Retinal pigment epithelial cell (primary cell): ENCODE measurements around the gene TEF.

Experiments used
- DNase-seq: peaks from one replicate; pipeline ENCODE4 v3.0.0-alpha.2; 2010; ENCODE audit warnings: low read depth
- H3K4me3 ChIP-seq: 2 replicates; pipeline ENCODE4 v1.5.1; 2011; ENCODE audit warnings: mild to moderate bottlenecking, low read length, control low read depth, moderate library complexity
- CTCF ChIP-seq: conservative IDR thresholded peaks from 2 replicates; pipeline ENCODE4 v1.5.1; 2011; ENCODE audit warnings: low read depth, low read length, control low read depth, inconsistent platforms

The TEF gene

DNA sequence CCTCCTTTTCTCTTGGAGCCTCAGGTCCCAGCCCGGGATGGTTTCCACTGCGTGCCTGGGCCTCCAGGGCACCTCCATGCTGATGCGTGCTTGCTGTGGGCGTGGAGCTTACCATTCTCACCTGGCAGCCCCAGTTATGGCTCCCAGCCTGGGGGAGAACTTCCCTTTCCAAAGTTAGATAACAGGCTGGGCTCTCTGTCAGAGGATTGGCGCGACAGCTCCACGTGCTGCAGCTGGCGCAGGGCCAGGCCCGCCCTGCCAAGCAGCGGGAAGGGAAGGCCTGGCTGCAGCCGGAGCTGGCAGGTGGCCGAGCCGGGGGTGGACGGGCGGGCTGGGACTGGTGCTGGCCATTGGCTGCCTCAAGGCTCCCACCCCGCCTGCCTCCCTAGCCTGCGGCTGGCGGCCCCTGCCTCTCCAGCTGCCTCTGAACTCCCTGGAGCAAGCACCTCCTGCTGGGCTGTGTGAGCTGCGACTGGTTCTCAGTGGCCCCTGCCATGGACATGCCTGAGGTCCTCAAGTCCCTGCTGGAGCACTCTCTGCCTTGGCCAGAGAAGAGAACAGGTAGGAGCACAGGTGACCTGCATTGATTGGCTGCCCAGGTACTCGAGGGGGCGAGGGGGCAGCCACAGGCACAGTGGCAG lies 14.6 kb upstream of the TEF start:
- peak overlapping the region; percentile 47 for H3K4me3 ChIP-seq
- TF ChIP-seq CTCF, result peak; percentile 58
- DNase-seq, result peak; percentile 89

DNA sequence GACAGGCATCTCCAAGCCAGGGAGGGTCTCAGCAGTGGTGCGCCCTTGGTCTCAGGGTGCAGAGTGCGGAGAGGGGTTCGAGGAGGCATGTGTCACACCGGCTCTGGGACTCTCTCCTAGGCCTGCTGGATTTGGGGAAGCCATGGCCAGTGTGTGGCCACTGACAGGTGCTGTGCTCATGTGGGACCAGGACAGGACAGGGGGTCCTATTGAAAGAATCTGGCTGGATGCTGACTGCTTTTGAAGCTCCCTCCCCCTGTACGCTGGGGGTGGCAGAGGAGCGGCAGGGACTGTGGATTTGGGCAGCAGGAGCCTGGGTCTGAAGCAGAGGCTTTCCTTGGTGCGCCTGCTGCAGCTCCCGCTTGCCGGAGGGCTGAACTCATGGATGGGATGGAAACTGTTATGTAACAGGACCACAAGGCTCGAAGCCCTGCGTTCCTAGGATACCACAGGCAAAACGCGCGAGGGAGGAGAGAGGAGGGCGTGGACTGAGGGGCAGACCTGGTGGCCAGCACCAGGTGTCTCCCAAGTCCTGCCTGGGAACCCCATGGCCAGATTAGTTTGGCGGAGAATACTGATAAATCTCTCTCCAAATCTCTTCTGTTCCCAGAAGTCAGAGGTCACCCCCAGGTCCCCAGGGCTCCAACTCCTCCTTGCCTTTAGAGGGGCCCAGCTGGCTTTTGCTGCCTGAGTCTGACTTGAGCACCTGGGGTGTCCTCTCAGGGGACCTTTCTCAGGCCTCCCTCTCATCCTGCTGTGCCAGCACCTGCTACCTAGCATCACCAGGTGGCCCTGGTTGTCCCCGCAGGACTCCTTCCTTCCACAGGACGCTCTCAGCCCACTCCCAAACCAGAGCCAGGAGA lies 13.8 kb upstream of the TEF start:
- H3K4me3 ChIP-seq, result peak overlapping the region; percentile 47
- no peak for TF ChIP-seq CTCF
- peak; percentile 35 for DNase-seq

DNA sequence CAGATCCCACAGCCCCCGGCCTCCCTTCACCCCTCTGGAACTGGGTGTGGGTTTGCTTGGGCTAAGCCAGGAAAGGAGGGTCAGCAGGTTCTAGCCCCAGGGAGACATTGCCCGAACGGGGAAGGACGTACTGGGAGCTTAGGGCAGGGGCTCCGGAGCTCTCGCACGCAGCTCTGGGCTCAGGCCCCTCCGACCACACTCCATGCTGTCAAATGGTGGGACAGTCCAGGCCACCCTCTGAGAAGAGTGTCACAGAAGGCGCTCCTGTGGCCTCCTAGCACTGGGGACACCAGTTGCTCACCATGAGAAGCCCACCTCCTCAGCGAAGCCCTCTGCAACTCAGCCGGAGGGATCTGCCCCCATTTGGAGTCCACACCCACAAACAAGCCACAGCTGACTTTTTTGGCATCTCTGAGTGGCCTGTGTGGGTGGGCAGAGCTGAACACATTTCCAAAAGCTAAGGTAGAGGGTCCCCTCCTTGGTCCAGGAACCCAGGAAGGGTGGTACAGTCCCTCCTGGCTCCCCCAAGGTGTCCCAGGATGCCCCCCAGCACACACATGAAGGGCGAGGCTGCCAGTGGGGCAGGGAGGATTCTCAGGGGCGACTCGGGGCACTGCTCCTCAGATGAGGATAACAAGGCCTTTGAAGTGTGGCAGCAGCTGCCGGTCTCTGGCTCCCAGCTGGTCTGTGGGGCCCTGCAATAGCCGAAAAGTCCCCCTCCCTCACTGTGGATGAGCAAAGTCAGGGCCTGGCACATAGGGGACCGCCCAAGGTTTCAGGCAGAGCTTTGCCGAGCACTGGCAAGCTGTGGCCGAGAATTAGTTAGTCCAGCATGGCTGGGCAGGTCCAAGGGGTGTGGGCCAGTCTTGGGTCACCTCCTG lies 13.0 kb upstream of the TEF start:
- H3K4me3 ChIP-seq, result peak overlapping the region; percentile 47
- no peak for TF ChIP-seq CTCF
- no peak for DNase-seq

DNA sequence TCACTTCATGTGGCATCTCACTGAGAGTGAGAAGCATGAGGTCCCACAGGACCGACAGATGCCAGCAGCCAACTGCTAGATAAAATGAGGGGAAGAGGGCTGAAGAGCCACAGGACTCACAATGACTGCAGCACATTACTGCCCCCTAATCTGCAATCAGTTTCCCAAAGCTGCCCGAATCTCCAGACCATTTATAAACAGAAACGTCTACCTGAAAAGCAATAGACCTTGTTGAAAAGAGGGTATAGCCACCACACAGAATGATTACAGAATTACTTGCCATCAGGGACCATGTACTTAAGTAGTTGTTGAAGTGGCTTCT lies 12.4 kb upstream of the TEF start:
- DNase-seq, result no peak
- TF ChIP-seq CTCF, result no peak
- no peak overlapping the region for H3K4me3 ChIP-seq

GRCh38 chr22:41369837-41370236 lies 11.9 kb upstream of the TEF start:
- DNase-seq, result no peak
- no peak overlapping the region for H3K4me3 ChIP-seq
- no peak for TF ChIP-seq CTCF

DNA sequence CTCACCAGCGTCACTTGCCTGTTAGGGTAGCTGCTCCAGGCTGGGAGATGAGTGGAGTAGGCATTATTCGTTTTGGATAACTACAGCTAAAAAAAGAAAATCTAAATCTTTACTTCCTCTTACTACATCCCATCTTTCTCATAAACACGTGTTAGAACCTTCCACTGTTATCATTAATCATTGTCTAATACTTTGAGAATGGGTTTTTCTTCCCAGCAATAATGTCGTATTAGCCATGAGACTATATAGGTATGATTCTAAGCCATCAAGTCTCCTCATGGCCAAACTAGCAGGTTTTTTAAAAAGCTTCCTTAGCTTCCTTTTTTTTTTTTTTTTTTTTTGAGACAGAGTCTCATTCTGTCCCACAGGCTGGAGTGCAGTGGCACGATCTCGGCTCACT lies 3.9 kb upstream of the TEF start:
- DNase-seq, result no peak
- H3K4me3 ChIP-seq, result no peak overlapping the region
- no peak for TF ChIP-seq CTCF
